GM21619 (cell line): ENCODE results near the gene HJV.

Experiments
- ATAC-seq: cut with Tn5 transposase; IDR thresholded peaks from one replicate; pipeline ENCODE4 v1.9.1; 2021; ENCODE audit not compliant: unreplicated experiment

Gene HJV

DNA sequence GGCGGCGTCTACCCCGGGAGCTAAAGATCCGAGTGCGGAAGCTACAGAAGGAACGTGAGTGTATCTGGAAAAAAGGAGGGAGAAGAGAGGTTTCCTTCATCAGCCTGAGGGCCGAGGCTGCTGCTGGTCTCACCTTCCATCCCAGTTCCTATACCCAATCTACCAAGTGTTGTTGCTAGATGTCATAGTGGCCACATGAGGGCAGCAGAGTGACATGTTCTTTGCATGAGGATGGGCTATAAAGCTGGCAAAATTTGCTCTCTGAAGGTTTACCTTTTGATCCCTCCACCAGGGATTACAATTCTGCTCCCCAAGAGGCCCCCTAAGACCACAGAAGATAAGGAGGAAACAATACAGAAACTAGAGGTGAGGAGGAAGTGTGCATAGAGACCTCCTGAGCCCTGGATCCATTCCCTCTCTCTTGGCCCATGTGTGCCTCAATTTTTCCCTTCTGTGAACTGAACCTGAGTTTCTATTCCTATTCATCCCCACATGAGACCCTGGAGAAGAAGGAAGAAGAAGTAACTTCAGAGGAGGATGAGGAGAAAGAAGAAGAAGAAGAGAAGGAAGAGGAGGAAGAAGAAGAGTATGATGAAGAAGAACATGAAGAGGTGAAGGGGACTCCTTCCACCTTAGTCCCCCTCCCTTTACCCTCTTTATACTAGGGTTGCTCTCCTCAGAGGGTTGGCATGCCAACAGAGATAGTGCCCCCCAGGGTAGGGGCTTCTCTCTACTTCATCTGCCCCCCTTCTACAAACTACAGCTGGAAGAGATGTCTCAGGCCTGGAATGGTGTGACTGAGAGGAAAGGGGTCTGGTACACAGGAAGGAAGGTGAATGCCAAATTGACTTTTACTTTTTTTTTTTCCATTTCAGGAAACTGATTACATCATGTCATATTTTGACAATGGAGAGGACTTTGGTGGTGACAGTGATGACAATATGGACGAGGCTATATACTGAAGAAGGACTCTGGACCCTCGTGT is 43.8 kb downstream of the HJV start:
- no peak for ATAC-seq

DNA sequence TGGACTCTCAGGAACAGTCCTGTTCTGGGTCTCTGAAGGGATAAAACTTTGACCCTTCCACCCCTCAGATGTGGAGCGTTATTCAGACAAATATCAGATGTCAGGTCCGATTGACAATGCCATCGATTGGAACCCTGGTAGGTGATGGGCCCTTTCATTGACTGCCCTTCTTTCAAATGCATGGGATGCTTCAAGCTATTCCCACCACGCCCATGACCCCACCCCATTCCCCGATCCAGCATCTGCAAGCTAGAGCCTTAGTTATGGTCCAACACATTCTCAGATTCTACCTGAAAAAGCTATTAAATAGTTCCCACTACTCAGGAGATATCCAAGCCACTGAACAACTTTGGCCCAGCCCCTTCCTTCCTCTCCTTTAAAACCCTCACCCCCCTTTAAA is 44.5 kb downstream of the HJV start:
- ATAC-seq, result no peak

DNA sequence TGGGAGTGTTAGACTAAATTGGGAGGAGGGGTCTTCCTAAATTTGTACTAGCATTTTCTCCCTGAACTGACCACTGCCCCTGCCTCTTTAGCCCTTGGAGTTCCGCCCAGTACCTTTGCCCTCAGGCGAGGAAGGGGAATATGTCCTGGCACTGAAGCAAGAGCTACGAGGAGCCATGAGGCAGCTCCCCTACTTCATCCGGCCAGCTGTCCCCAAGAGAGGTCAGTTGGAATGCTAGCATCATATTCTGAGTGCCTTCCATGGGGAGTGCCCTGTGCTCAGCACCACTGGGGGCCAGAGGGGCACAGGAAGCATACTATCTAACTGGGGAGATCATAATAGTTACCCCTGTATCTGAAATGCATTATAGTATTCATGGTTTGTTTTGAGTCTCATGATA is 46.3 kb downstream of the HJV start:
- no peak for ATAC-seq

DNA sequence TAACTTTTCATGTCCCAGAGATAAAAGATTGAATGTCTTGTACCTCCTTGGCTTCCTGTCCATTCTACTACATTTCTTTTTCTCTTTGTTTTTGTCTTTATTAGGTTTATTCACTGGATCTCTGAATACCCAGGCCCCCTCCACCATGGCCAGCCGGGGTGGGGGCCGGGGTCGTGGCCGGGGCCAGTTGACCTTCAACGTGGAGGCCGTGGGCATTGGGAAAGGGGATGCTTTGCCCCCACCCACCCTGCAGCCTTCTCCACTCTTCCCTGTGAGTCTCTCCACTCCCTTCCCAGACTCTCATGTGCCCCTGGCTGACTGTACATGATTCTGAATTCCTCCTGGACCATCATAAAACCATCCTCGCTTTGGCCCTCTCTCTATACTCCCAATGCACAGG is 46.8 kb downstream of the HJV start:
- ATAC-seq, result no peak

DNA sequence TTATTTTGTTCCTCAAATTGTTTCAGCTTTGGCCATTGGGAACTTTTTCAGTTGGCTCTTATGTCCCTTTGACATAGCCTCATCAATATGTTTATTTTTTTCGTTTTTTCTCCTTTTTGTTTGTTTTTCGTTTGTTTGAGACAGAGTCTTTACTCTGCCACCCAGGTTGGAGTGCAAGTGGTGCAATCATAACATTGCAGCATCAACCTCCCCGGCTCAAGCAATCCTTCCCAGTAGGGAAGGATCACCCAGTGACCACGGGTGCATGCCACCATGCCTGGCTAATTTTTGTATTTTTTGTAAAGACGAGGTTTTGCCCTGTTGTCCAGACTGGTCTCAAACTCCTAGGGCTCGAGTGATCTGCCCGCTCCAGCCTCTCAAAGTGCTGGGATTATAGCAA is 49.0 kb downstream of the HJV start:
- no peak for ATAC-seq
